A673 (cell line): Measurements from ENCODE around the gene DNAJC16. TPM values are rescaled to one million over a fixed set of nuclear protein-coding genes. Genes with fewer than 3 reads are reported as not detected.
A peak's percentile ranks its signal among the peaks of the same experiment; 100 is the strongest.

Source experiments
- BruUV-seq: library from RNA; stranded (reverse); fragments of 400-500 nt; replicated peaks from 2 replicates; lab custom pipeline; 2021; lab: Mats Ljungman, UMichigan
- CTCF ChIA-PET: fragments of 300-600 bp; sonication (Branson Sonifier 250); formaldehyde crosslinking; loops from one replicate; lab custom pipeline; 2022; ENCODE audit warnings: antibody characterized with exemption; lab: Charles Lee
- POLR2A ChIA-PET: fragments of 300-600 bp; sonication (Branson Sonifier 250); formaldehyde crosslinking; loops from one replicate; lab custom pipeline; 2022; ENCODE audit warnings: antibody characterized with exemption; ENCODE audit not compliant: low non-redundant PET; lab: Charles Lee
- DNase-seq: peaks from one replicate; pipeline ENCODE4 v3.0.0-alpha.2; 2015; ENCODE audit warnings: low spot score
- H3K27ac ChIP-seq: fragments of 200-600 bp; sonication (generic); 2 replicates; pipeline ENCODE4 v1.5.1; 2016; ENCODE audit warnings: mixed run types, low read depth, mild to moderate bottlenecking, mixed read lengths, antibody characterized with exemption, low read length; ENCODE audit not compliant: poor library complexity, severe bottlenecking
- H3K27me3 ChIP-seq: fragments of 200-600 bp; sonication (generic); replicated peaks from 2 replicates; pipeline ENCODE4 v1.6.1; 2017; ENCODE audit warnings: mixed run types, low read depth, mild to moderate bottlenecking, mixed read lengths, antibody characterized with exemption, low read length; ENCODE audit not compliant: insufficient read depth, poor library complexity
- H3K36me3 ChIP-seq: fragments of 200-600 bp; sonication (generic); 2 replicates; pipeline ENCODE4 v1.6.1; 2016; ENCODE audit warnings: mixed run types, mild to moderate bottlenecking, mixed read lengths, antibody characterized with exemption, low read length; ENCODE audit not compliant: insufficient read depth, poor library complexity, severe bottlenecking
- H3K4me1 ChIP-seq: fragments of 200-600 bp; sonication (generic); 2 replicates; pipeline ENCODE4 v1.6.1; 2017; ENCODE audit warnings: mixed run types, mild to moderate bottlenecking, mixed read lengths, antibody characterized with exemption, low read length; ENCODE audit not compliant: insufficient read depth, poor library complexity, severe bottlenecking
- H3K4me3 ChIP-seq: fragments of 200-600 bp; sonication (generic); 2 replicates; pipeline ENCODE4 v1.5.1; 2016; ENCODE audit warnings: low read depth, mixed run types, mild to moderate bottlenecking, mixed read lengths, low read length; ENCODE audit not compliant: poor library complexity, severe bottlenecking
- H3K9me3 ChIP-seq: fragments of 200-600 bp; sonication (generic); 2 replicates; pipeline ENCODE4 v1.6.1; 2016; ENCODE audit warnings: mixed run types, low read depth, mild to moderate bottlenecking, mixed read lengths, antibody characterized with exemption, low read length; ENCODE audit not compliant: poor library complexity, severe bottlenecking
- CTCF ChIP-seq: fragments of 300-800, 200-600 bp; sonication (generic); conservative IDR thresholded peaks from 2 replicates; pipeline ENCODE4 v1.5.1; 2017; ENCODE audit warnings: low read depth, mild to moderate bottlenecking, antibody characterized with exemption, low read length, moderate library complexity, mixed read lengths
- EZH2 ChIP-seq: fragments of 200-600 bp; sonication (generic); IDR thresholded peaks from 2 replicates; pipeline ENCODE4 v1.6.1; 2017; ENCODE audit warnings: borderline replicate concordance, low read depth, mild to moderate bottlenecking, mixed read lengths, antibody characterized with exemption, low read length; ENCODE audit not compliant: poor library complexity, severe bottlenecking
- intact Hi-C: fragments of 100-400 bp; cut with micrococcal nuclease; formaldehyde crosslinking; loops from one replicate; pipeline ENCODE4 v1.10.0; 2022; ENCODE audit not compliant: unreplicated experiment
- total RNA-seq: library from RNA; stranded (reverse); gene quantifications from 2 replicates; pipeline ENCODE4 v1.2.3, GENCODE V29; 2021

DNAJC16 gene
- total RNA-seq, 1 experiment from 2014 or later: 17.1 TPM

GRCh38 chr1:15522551-15522950, 4.1 kb upstream of the DNAJC16 start:
- POLR2A ChIA-PET: no interaction called here

GRCh38 chr1:15523104-15524020, 3.3 kb upstream of the DNAJC16 start:
- TF ChIP-seq CTCF (no peak), EZH2 (no peak)
- CTCF ChIA-PET: no interaction called here
- POLR2A ChIA-PET: no interaction called here
- intact Hi-C loops: no loop called here
- peak overlapping the region; percentile 79 for H3K27ac ChIP-seq
- peak; percentile 51 for DNase-seq
- TSS peak; percentile 55 for BruUV-seq
- no peaks in the 10 kb centered on the region for H3K9me3 ChIP-seq
- peak overlapping the region; percentile 93 for H3K4me3 ChIP-seq
- no peaks in the 10 kb centered on the region for H3K36me3 ChIP-seq
- H3K4me1 ChIP-seq: peaks cover 14% of the 10 kb centered on the region
- H3K27me3 ChIP-seq: no peaks in the 10 kb centered on the region

More at GRCh38 chr1:15522551-15522950, 4.1 kb upstream of the DNAJC16 start:
- Histone ChIP-seq H3K4me3 (no peak overlapping the region), H3K4me1 (peaks cover 11% of the 10 kb centered on the region), H3K9me3 (no peaks in the 10 kb centered on the region), H3K36me3 (no peaks in the 10 kb centered on the region), H3K27me3 (no peaks in the 10 kb centered on the region), H3K27ac (no peak overlapping the region)
- CTCF ChIA-PET: no interaction called here
- DNase-seq: no peak
- TF ChIP-seq EZH2: no peak
- TF ChIP-seq CTCF: no peak
- intact Hi-C loops: no loop called here
- BruUV-seq: no TSS peak

GRCh38 chr1:15524021-15524282, 2.7 kb upstream of the DNAJC16 start, which contains the start of gene CASP9:
CASP9 (minus strand) TSS chr1:15524215; CDS start chr1:15524200, 15 bp downstream.
- BruUV-seq: no TSS peak
- peaks cover 14% of the 10 kb centered on the region for H3K4me1 ChIP-seq
- no peak for DNase-seq
- intact Hi-C loops: no loop called here
- H3K27ac ChIP-seq: peak within 1 kb of the TSS; percentile 98
- ChIA-PET CTCF (no interaction called here), POLR2A (no interaction called here)
- H3K36me3 ChIP-seq: no peaks in the 10 kb centered on the region
- peak within 1 kb of the TSS; percentile 93 for H3K4me3 ChIP-seq
- H3K9me3 ChIP-seq: no peaks in the 10 kb centered on the region
- no peaks in the 10 kb centered on the region for H3K27me3 ChIP-seq
- TF ChIP-seq EZH2 (no peak), CTCF (no peak)
